Panc1 (cell line): Measurements from ENCODE around the gene ANKRD22. TPM values are rescaled to one million over a fixed set of nuclear protein-coding genes. Genes with fewer than 3 reads are reported as not detected.
"Not testable (repeated sequence)": the region's sequence is repeated elsewhere in the genome, so short reads cannot be mapped to it uniquely, and the experiment has no call there.

Experiments
- ATAC-seq: fragments of 200-7000 bp; cut with Tn5 transposase; 2 replicates; pipeline ENCODE4 v1.9.1; 2020; ENCODE audit warnings: mild to moderate bottlenecking, moderate library complexity
- BruUV-seq: library from RNA; stranded (reverse); fragments of 400-500 nt; replicated peaks from 2 replicates; lab custom pipeline; 2021; lab: Mats Ljungman, UMichigan
- CTCF ChIA-PET: fragments of 300-600 bp; sonication (Branson Sonifier 250); formaldehyde crosslinking; loops from one replicate; lab custom pipeline; 2022; ENCODE audit warnings: antibody characterized with exemption; lab: Charles Lee
- POLR2A ChIA-PET: fragments of 300-600 bp; sonication (Branson Sonifier 250); formaldehyde crosslinking; loops from one replicate; lab custom pipeline; 2022; ENCODE audit warnings: antibody characterized with exemption; lab: Charles Lee
- DNase-seq: peaks from one replicate; pipeline ENCODE4 v3.0.0-alpha.2; 2010; ENCODE audit warnings: low read depth, low spot score
- H3K27ac ChIP-seq: 2 replicates; pipeline ENCODE4 v1.5.1; 2011; ENCODE audit warnings: mild to moderate bottlenecking, low read length, inconsistent platforms
- H3K27me3 ChIP-seq: fragments of 200-500 bp; sonication (Bioruptor generic); 2 replicates; pipeline ENCODE4 v1.6.0; 2014; ENCODE audit warnings: low read length, inconsistent platforms; ENCODE audit not compliant: control insufficient read depth, insufficient read depth
- H3K36me3 ChIP-seq: fragments of 200-500 bp; sonication (Bioruptor generic); 2 replicates; pipeline ENCODE4 v1.5.1; 2014; ENCODE audit warnings: inconsistent platforms, mild to moderate bottlenecking, low read length, moderate library complexity; ENCODE audit not compliant: control insufficient read depth, insufficient read depth
- H3K4me1 ChIP-seq: 2 replicates; pipeline ENCODE4 v1.5.1; 2011; ENCODE audit warnings: inconsistent platforms, mild to moderate bottlenecking, low read length, moderate library complexity; ENCODE audit not compliant: control insufficient read depth, insufficient read depth
- H3K4me3 ChIP-seq, 2 experiments: 2 replicates each; pipeline ENCODE4 v1.5.1; 2011 to 2012; ENCODE audit warnings: low read depth in 2 of 2, low read length in 2 of 2, mild to moderate bottlenecking in 2 of 2, inconsistent platforms in 1 of 2, moderate library complexity in 1 of 2
- H3K9me3 ChIP-seq: fragments of 200-500 bp; sonication (Bioruptor generic); 2 replicates; pipeline ENCODE4 v1.5.1; 2014; ENCODE audit warnings: low read depth, mild to moderate bottlenecking, inconsistent platforms, low read length, moderate library complexity; ENCODE audit not compliant: control insufficient read depth, insufficient read depth
- POLR2AphosphoS5 ChIP-seq: IDR thresholded peaks from 2 replicates; pipeline ENCODE4 v1.6.1; 2012; ENCODE audit warnings: mild to moderate bottlenecking, low read depth, low read length, moderate library complexity
- SIN3A ChIP-seq: IDR thresholded peaks from 2 replicates; pipeline ENCODE4 v1.6.1; 2012; ENCODE audit warnings: low read depth, mild to moderate bottlenecking, low read length, moderate library complexity, borderline replicate concordance; ENCODE audit not compliant: insufficient read depth
- TCF7L2 ChIP-seq: IDR thresholded peaks from 2 replicates; pipeline ENCODE4 v1.6.1; 2011; ENCODE audit warnings: mild to moderate bottlenecking, low read depth, low read length, inconsistent platforms
- in situ Hi-C: cut with HindIII; loops from 2 replicates; pipeline ENCODE4 v1.10.0; 2016; ENCODE audit warnings: low sequenced_read_pairs, low pct_unique_long_range_greater_than_20kb
- intact Hi-C: fragments of 100-400 bp; cut with micrococcal nuclease; formaldehyde crosslinking; loops from one replicate; pipeline ENCODE4 v1.10.0; 2022; ENCODE audit not compliant: unreplicated experiment
- total RNA-seq: library from RNA; stranded (reverse); gene quantifications from one replicate; pipeline ENCODE4 v1.2.1, GENCODE V29; 2021; ENCODE audit not compliant: unreplicated experiment
- TF ChIP-seq, protein P1 (sequence below): fragments of 450-650 bp; IDR thresholded peaks from 2 replicates; pipeline ENCODE4 v1.5.1; 2017; ENCODE audit warnings: mild to moderate bottlenecking
- TF ChIP-seq, protein P2 (sequence below), 2 experiments: IDR thresholded peaks; 2 replicates each; pipeline ENCODE4 v1.6.1; 2011 to 2012; ENCODE audit warnings: low read depth in 2 of 2, control low read depth in 1 of 2, low read length in 1 of 2, mild to moderate bottlenecking in 1 of 2, moderate library complexity in 1 of 2; ENCODE audit not compliant: insufficient read depth in 1 of 2

Gene ANKRD22
- total RNA-seq, 1 experiment from 2014 or later, result 0.15 TPM

- Histone ChIP-seq H3K4me1 (peaks cover 63% of the 10 kb centered on the region), H3K9me3 (no peaks in the 10 kb centered on the region), H3K4me3 (peak overlapping the region; percentile 67 to 72; a peak in 3 of 4 replicates), H3K27me3 (no peaks in the 10 kb centered on the region), H3K36me3 (no peaks in the 10 kb centered on the region), H3K27ac (peak overlapping the region; percentile 100)
- CTCF ChIA-PET, result no interaction called here
- in situ Hi-C loops, result no loop called here
- POLR2A ChIA-PET, result no interaction called here
- DNase-seq (no peak), ATAC-seq (no peak)
- intact Hi-C loops, result no loop called here
- BruUV-seq, result no TSS peak
- TF ChIP-seq, protein P1, sequence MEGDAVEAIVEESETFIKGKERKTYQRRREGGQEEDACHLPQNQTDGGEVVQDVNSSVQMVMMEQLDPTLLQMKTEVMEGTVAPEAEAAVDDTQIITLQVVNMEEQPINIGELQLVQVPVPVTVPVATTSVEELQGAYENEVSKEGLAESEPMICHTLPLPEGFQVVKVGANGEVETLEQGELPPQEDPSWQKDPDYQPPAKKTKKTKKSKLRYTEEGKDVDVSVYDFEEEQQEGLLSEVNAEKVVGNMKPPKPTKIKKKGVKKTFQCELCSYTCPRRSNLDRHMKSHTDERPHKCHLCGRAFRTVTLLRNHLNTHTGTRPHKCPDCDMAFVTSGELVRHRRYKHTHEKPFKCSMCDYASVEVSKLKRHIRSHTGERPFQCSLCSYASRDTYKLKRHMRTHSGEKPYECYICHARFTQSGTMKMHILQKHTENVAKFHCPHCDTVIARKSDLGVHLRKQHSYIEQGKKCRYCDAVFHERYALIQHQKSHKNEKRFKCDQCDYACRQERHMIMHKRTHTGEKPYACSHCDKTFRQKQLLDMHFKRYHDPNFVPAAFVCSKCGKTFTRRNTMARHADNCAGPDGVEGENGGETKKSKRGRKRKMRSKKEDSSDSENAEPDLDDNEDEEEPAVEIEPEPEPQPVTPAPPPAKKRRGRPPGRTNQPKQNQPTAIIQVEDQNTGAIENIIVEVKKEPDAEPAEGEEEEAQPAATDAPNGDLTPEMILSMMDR, result no peak
- TF ChIP-seq TCF7L2, result no peak
- TF ChIP-seq, protein P2, sequence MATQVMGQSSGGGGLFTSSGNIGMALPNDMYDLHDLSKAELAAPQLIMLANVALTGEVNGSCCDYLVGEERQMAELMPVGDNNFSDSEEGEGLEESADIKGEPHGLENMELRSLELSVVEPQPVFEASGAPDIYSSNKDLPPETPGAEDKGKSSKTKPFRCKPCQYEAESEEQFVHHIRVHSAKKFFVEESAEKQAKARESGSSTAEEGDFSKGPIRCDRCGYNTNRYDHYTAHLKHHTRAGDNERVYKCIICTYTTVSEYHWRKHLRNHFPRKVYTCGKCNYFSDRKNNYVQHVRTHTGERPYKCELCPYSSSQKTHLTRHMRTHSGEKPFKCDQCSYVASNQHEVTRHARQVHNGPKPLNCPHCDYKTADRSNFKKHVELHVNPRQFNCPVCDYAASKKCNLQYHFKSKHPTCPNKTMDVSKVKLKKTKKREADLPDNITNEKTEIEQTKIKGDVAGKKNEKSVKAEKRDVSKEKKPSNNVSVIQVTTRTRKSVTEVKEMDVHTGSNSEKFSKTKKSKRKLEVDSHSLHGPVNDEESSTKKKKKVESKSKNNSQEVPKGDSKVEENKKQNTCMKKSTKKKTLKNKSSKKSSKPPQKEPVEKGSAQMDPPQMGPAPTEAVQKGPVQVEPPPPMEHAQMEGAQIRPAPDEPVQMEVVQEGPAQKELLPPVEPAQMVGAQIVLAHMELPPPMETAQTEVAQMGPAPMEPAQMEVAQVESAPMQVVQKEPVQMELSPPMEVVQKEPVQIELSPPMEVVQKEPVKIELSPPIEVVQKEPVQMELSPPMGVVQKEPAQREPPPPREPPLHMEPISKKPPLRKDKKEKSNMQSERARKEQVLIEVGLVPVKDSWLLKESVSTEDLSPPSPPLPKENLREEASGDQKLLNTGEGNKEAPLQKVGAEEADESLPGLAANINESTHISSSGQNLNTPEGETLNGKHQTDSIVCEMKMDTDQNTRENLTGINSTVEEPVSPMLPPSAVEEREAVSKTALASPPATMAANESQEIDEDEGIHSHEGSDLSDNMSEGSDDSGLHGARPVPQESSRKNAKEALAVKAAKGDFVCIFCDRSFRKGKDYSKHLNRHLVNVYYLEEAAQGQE (IDR thresholded peaks at IDR 0.05; ENCODE audit: insufficient read depth in 1 of 2, low read depth in 2 of 2, low read length in 1 of 2), result no peak
- TF ChIP-seq POLR2AphosphoS5, result no peak
- TF ChIP-seq SIN3A, result no peak
These were observed 31.8 kb upstream of the ANKRD22 start for GRCh38 chr10:88883448-88883809.

GRCh38 chr10:88882646-88883447 is 31.2 kb upstream of the ANKRD22 start:
- CTCF ChIA-PET, result interaction anchor here (0.6 kb wide), 1 partner anchor 52 kb away, joined by 4 read pairs; no protein-coding TSS in a partner anchor
- BruUV-seq, ATAC-seq, H3K27me3 ChIP-seq, intact Hi-C loops, H3K9me3 ChIP-seq, in situ Hi-C loops, H3K36me3 ChIP-seq: not testable (repeated sequence)
- POLR2A ChIA-PET, result interaction anchor here (0.6 kb wide), 1 partner anchor 189 kb away, joined by 3 read pairs; no protein-coding TSS in a partner anchor
- H3K27ac ChIP-seq, result peak overlapping the region; percentile 100
- peak overlapping the region; percentile 67 to 72 for H3K4me3 ChIP-seq
- DNase-seq, result peak; percentile 83
- peaks cover 60% of the 10 kb centered on the region for H3K4me1 ChIP-seq
- peak; percentile 32; the same call in 1 of the 2 replicates for TF ChIP-seq POLR2AphosphoS5
